Measurements from ENCODE around the gene ZNF804B. TPM values are rescaled to one million over a fixed set of nuclear protein-coding genes. Genes with fewer than 3 reads are reported as not detected.

Gene ZNF804B
- total RNA-seq, 2 experiments from 2014 or later = not detected

- DNase-seq (no peak), ATAC-seq (ENCODE audit: low read depth) (no peak)
- H3K9me3 Mint-ChIP-seq = no peaks in the 10 kb centered on the region
- no peaks in the 10 kb centered on the region for H3K27me3 Mint-ChIP-seq
- POLR2A ChIA-PET = no interaction called here
- H3K4me3 Mint-ChIP-seq = no peak overlapping the region
- H3K4me1 Mint-ChIP-seq = no peaks in the 10 kb centered on the region
- no peaks in the 10 kb centered on the region for H3K36me3 Mint-ChIP-seq
- no peak overlapping the region for H3K27ac Mint-ChIP-seq
Measured at GRCh38 chr7:89028319-89028718, 268.8 kb downstream of the ZNF804B start.

GRCh38 chr7:89029864-89030263 is 270.4 kb downstream of the ZNF804B start:
- POLR2A ChIA-PET = no interaction called here

DNA sequence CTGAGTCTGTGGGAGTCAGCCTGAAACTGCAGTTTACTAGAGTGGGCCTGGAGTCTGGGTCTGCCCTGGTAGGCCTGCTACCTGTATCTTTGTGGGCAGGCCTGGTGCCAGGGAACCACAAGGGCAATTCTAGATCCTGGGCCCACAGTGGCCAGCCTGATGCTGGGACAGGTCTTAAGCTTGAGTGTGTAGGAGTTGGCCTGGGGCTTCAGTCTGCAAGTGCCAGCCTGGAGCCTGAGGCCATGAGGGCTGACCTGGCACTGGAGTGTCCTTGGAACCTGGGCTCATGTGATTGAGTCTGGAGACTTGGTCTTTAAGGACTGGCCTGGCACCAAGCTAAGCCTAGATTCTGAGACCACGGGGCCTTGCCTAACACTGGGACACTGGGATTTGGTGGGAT is 281.7 kb downstream of the ZNF804B start:
- no peak overlapping the region for H3K27ac Mint-ChIP-seq
- H3K4me3 Mint-ChIP-seq = no peak overlapping the region
- POLR2A ChIA-PET = no interaction called here
- peaks cover 3% of the 10 kb centered on the region for H3K27me3 Mint-ChIP-seq
- H3K4me1 Mint-ChIP-seq = no peaks in the 10 kb centered on the region
- no peaks in the 10 kb centered on the region for H3K36me3 Mint-ChIP-seq
- peaks cover 12% of the 10 kb centered on the region for H3K9me3 Mint-ChIP-seq
- no peak for DNase-seq
- ATAC-seq (ENCODE audit: low read depth) = no peak

More at GRCh38 chr7:89029864-89030263, 270.4 kb downstream of the ZNF804B start:
- Mint-ChIP-seq H3K9me3 (no peaks in the 10 kb centered on the region), H3K4me3 (no peak overlapping the region), H3K4me1 (no peaks in the 10 kb centered on the region), H3K27me3 (no peaks in the 10 kb centered on the region), H3K27ac (no peak overlapping the region), H3K36me3 (no peaks in the 10 kb centered on the region)
- DNase-seq = no peak
- ATAC-seq (ENCODE audit: low read depth) = no peak

DNA sequence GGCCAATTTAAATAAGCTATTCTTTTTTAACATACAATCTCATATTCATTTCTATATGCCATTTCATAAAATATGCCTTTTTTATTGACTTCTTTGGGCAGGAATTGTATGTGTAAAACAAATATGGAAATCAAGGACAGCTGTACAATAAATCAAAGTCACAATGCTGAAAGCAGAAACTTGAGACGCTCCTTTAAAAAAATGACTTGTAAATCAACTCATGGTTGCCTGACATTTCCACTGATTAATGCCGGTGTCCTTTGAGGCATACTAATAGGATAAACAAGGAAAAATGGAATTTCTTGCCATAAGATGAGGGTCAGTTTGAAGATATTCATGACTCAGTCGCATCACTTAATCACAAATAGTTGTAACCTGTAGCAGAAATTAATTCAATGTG is 283.4 kb downstream of the ZNF804B start:
- no peaks in the 10 kb centered on the region for H3K36me3 Mint-ChIP-seq
- DNase-seq = no peak
- no peak overlapping the region for H3K27ac Mint-ChIP-seq
- H3K4me1 Mint-ChIP-seq = no peaks in the 10 kb centered on the region
- ATAC-seq (ENCODE audit: low read depth) = no peak
- POLR2A ChIA-PET = no interaction called here
- peaks cover 12% of the 10 kb centered on the region for H3K9me3 Mint-ChIP-seq
- H3K27me3 Mint-ChIP-seq = peaks cover 3% of the 10 kb centered on the region
- no peak overlapping the region for H3K4me3 Mint-ChIP-seq

- Mint-ChIP-seq H3K4me1 (no peaks in the 10 kb centered on the region), H3K4me3 (no peak overlapping the region), H3K36me3 (no peaks in the 10 kb centered on the region), H3K9me3 (peaks cover 6% of the 10 kb centered on the region), H3K27ac (no peak overlapping the region), H3K27me3 (no peaks in the 10 kb centered on the region)
- DNase-seq (no peak), ATAC-seq (ENCODE audit: low read depth) (no peak)
- POLR2A ChIA-PET = no interaction called here
Measured at GRCh38 chr7:89049043-89049442, 289.5 kb downstream of the ZNF804B start.

DNA sequence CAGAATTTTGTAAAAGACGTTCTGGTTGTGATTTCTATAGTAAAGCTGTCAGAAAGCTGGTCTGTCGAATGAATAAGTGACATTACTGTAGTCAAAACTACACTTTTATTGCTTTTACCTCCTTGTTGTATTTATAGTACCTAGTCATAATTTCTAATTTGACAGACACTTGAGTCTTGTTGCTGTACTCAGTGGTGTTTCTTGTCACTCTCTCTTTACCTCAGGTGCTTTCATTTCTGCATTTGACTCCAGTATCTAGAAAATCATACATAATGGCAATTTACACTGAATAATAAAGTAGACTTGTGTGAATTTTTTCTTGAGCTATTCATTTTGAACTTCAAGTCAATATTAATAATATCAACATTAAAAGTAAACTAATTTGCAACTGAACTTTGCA is 293.6 kb downstream of the ZNF804B start:
- peaks cover 1% of the 10 kb centered on the region for H3K9me3 Mint-ChIP-seq
- H3K27me3 Mint-ChIP-seq = no peaks in the 10 kb centered on the region
- ATAC-seq (ENCODE audit: low read depth) = no peak
- no peak overlapping the region for H3K4me3 Mint-ChIP-seq
- POLR2A ChIA-PET = no interaction called here
- no peak for DNase-seq
- H3K4me1 Mint-ChIP-seq = no peaks in the 10 kb centered on the region
- H3K27ac Mint-ChIP-seq = no peak overlapping the region
- H3K36me3 Mint-ChIP-seq = no peaks in the 10 kb centered on the region

GRCh38 chr7:89054361-89054760 is 294.9 kb downstream of the ZNF804B start:
- Mint-ChIP-seq H3K9me3 (peaks cover 1% of the 10 kb centered on the region), H3K27me3 (no peaks in the 10 kb centered on the region), H3K27ac (no peak overlapping the region), H3K4me1 (no peaks in the 10 kb centered on the region), H3K36me3 (no peaks in the 10 kb centered on the region), H3K4me3 (no peak overlapping the region)
- ATAC-seq (ENCODE audit: low read depth) = no peak
- no peak for DNase-seq
- POLR2A ChIA-PET = no interaction called here

GRCh38 chr7:89060234-89060633 is 300.7 kb downstream of the ZNF804B start:
- DNase-seq (no peak), ATAC-seq (ENCODE audit: low read depth) (no peak)
- Mint-ChIP-seq H3K27ac (no peak overlapping the region), H3K4me1 (no peaks in the 10 kb centered on the region), H3K9me3 (peaks cover under 1% of the 10 kb centered on the region), H3K36me3 (no peaks in the 10 kb centered on the region), H3K4me3 (no peak overlapping the region), H3K27me3 (no peaks in the 10 kb centered on the region)
- POLR2A ChIA-PET = no interaction called here

DNA sequence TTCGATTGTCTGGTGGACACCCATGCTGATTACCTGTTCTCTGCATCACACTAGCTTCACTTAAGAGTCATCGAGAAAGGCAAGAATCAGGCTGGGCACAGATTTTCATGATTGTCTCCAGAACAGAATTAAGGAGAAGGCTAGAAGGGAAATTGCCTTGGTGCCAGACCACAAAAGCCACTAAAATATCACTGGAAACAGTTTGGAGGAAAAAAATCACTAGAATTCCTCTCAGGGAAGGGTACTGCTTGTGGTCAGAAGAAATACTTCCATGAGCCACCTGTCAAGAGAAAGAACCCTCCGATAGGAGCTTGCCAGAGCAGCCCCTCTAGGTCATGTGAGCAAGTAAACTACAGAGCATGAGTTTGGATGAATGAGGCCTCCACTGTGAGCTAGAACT is 305.3 kb downstream of the ZNF804B start:
- POLR2A ChIA-PET = no interaction called here
- Mint-ChIP-seq H3K27me3 (no peaks in the 10 kb centered on the region), H3K27ac (no peak overlapping the region), H3K36me3 (no peaks in the 10 kb centered on the region), H3K4me1 (no peaks in the 10 kb centered on the region), H3K9me3 (no peaks in the 10 kb centered on the region), H3K4me3 (no peak overlapping the region)
- DNase-seq = no peak
- ATAC-seq (ENCODE audit: low read depth) = no peak

DNA sequence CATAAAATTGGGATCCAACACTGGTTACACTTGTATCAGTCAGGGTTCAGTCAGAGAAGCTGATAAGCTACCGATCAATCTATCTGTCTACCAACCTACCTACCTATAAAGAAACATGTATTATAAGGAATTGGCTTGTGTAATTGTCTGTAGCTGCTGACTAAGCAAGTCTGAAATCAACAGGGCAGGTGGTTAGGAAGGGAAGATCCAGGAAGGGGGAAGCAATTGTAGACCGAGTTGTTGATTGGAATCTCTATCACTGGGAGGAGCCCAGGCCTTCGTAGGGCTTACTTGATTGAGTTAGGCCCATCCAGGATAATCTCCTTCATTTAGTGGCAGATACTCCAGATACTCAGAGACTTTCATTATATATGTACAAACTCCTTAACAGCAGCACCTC is 307.5 kb downstream of the ZNF804B start:
- no peak for ATAC-seq (ENCODE audit: low read depth)
- Mint-ChIP-seq H3K27ac (no peak overlapping the region), H3K4me3 (no peak overlapping the region), H3K27me3 (no peaks in the 10 kb centered on the region), H3K4me1 (no peaks in the 10 kb centered on the region), H3K36me3 (no peaks in the 10 kb centered on the region), H3K9me3 (no peaks in the 10 kb centered on the region)
- POLR2A ChIA-PET = no interaction called here
- DNase-seq = no peak

DNA sequence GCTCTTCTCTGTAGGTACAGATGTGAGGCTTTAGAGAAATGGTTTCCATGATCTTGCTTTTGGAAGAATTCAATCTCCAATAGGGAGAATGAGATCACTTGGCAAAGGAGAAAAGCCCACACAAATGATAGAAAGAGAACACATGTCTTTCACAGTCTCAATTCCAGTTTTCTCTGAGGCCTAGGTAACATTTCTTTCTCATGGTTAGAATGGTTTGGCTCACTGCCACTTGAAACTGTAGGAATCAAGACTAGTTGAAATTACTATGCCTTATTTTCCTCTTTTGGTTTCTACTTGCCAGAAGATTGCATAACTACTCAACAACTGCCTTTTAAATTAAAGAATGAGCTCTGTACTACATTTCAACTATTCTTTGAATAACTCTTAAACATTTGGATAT is 312.6 kb downstream of the ZNF804B start:
- POLR2A ChIA-PET = no interaction called here
- Mint-ChIP-seq H3K4me1 (no peaks in the 10 kb centered on the region), H3K27me3 (no peaks in the 10 kb centered on the region), H3K4me3 (no peak overlapping the region), H3K9me3 (peaks cover 6% of the 10 kb centered on the region), H3K27ac (no peak overlapping the region), H3K36me3 (no peaks in the 10 kb centered on the region)
- ATAC-seq (ENCODE audit: low read depth) = no peak
- no peak for DNase-seq

- ATAC-seq (ENCODE audit: low read depth) (no peak), DNase-seq (no peak)
- H3K4me3 Mint-ChIP-seq = no peak overlapping the region
- POLR2A ChIA-PET = no interaction called here
- no peaks in the 10 kb centered on the region for H3K36me3 Mint-ChIP-seq
- H3K27me3 Mint-ChIP-seq = no peaks in the 10 kb centered on the region
- H3K27ac Mint-ChIP-seq = no peak overlapping the region
- no peaks in the 10 kb centered on the region for H3K4me1 Mint-ChIP-seq
- H3K9me3 Mint-ChIP-seq = peaks cover 6% of the 10 kb centered on the region
Measured at GRCh38 chr7:89073776-89074175, 314.3 kb downstream of the ZNF804B start.

- no peak for ATAC-seq (ENCODE audit: low read depth)
- DNase-seq = no peak
- POLR2A ChIA-PET = no interaction called here
- Mint-ChIP-seq H3K9me3 (peaks cover 6% of the 10 kb centered on the region), H3K36me3 (no peaks in the 10 kb centered on the region), H3K4me3 (no peak overlapping the region), H3K27ac (no peak overlapping the region), H3K4me1 (no peaks in the 10 kb centered on the region), H3K27me3 (no peaks in the 10 kb centered on the region)
Measured at GRCh38 chr7:89077992-89078391, 318.5 kb downstream of the ZNF804B start.

- DNase-seq = no peak
- H3K4me3 Mint-ChIP-seq = no peak overlapping the region
- no peaks in the 10 kb centered on the region for H3K36me3 Mint-ChIP-seq
- H3K4me1 Mint-ChIP-seq = no peaks in the 10 kb centered on the region
- no peak for ATAC-seq (ENCODE audit: low read depth)
- H3K9me3 Mint-ChIP-seq = no peaks in the 10 kb centered on the region
- H3K27ac Mint-ChIP-seq = no peak overlapping the region
- POLR2A ChIA-PET = no interaction called here
- H3K27me3 Mint-ChIP-seq = no peaks in the 10 kb centered on the region
Measured at GRCh38 chr7:89085580-89085979, 326.1 kb downstream of the ZNF804B start.

DNA sequence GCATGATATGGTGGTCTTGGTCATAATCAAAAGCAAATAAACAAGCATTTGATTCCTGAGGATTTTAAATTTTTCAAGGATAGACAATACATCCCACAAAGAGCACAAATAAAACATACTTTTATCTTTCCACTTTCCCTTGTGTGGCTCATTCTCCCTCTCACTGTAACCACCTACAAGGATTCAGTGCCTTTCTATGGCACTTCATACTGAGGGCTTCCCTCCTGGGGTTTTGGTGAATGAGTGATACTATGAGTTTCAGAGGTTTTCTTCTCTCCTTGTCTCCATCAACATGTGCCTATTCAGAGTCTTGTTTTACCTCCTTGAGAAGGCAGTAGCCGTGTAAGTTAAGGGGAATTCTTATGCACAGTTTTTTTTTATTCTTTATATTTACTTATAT is 332.1 kb downstream of the ZNF804B start:
- DNase-seq = no peak
- H3K36me3 Mint-ChIP-seq = no peaks in the 10 kb centered on the region
- POLR2A ChIA-PET = no interaction called here
- H3K9me3 Mint-ChIP-seq = no peaks in the 10 kb centered on the region
- no peaks in the 10 kb centered on the region for H3K27me3 Mint-ChIP-seq
- H3K27ac Mint-ChIP-seq = no peak overlapping the region
- H3K4me3 Mint-ChIP-seq = no peak overlapping the region
- no peaks in the 10 kb centered on the region for H3K4me1 Mint-ChIP-seq
- no peak for ATAC-seq (ENCODE audit: low read depth)
